Stimulated activated naive CD8-positive, alpha-beta T cell treated with anti-CD3 and anti-CD28 coated beads, Interleukin-15, Interleukin-2, amounts not matched to agents 100 ng/mL and 50 ng/mL, for 24 hours (primary cell): ENCODE data around the gene RHOT1.
"Not testable (repeated sequence)": the region's sequence is repeated elsewhere in the genome, so short reads cannot be mapped to it uniquely, and the experiment has no call there.

Experiments used
- H3K27ac Mint-ChIP-seq: one replicate; pipeline ENCODE4 v1.8.0; 2021; ENCODE audit warnings: mild to moderate bottlenecking, mixed read lengths
- H3K27me3 Mint-ChIP-seq: one replicate; pipeline ENCODE4 v1.8.0; 2021; ENCODE audit warnings: mixed read lengths
- H3K36me3 Mint-ChIP-seq: one replicate; pipeline ENCODE4 v1.8.0; 2021; ENCODE audit warnings: low read depth, mixed read lengths
- H3K4me1 Mint-ChIP-seq: one replicate; pipeline ENCODE4 v1.8.0; 2021; ENCODE audit warnings: low read depth, mixed read lengths
- H3K4me3 Mint-ChIP-seq: one replicate; pipeline ENCODE4 v1.8.0; 2021; ENCODE audit warnings: mild to moderate bottlenecking, mixed read lengths
- H3K9me3 Mint-ChIP-seq: one replicate; pipeline ENCODE4 v1.8.0; 2021; ENCODE audit warnings: mixed read lengths

The RHOT1 gene

GRCh38 chr17:32259586-32259985 lies 117.3 kb downstream of the RHOT1 start:
- H3K27me3 Mint-ChIP-seq = peaks cover 52% of the 10 kb centered on the region
- no peak overlapping the region for H3K4me3 Mint-ChIP-seq
- H3K9me3 Mint-ChIP-seq = no peaks in the 10 kb centered on the region
- H3K4me1 Mint-ChIP-seq = no peaks in the 10 kb centered on the region
- H3K27ac Mint-ChIP-seq = no peak overlapping the region
- no peaks in the 10 kb centered on the region for H3K36me3 Mint-ChIP-seq

GRCh38 chr17:32261417-32261736 lies 119.1 kb downstream of the RHOT1 start:
- H3K27ac Mint-ChIP-seq = no peak overlapping the region
- peaks cover 4% of the 10 kb centered on the region for H3K4me1 Mint-ChIP-seq
- H3K36me3 Mint-ChIP-seq = no peaks in the 10 kb centered on the region
- H3K9me3 Mint-ChIP-seq = no peaks in the 10 kb centered on the region
- no peak overlapping the region for H3K4me3 Mint-ChIP-seq
- peaks cover 60% of the 10 kb centered on the region for H3K27me3 Mint-ChIP-seq

GRCh38 chr17:32261936-32262510 lies 119.7 kb downstream of the RHOT1 start:
- Mint-ChIP-seq H3K36me3 (no peaks in the 10 kb centered on the region), H3K9me3 (no peaks in the 10 kb centered on the region), H3K27me3 (peaks cover 64% of the 10 kb centered on the region), H3K27ac (no peak overlapping the region), H3K4me3 (no peak overlapping the region), H3K4me1 (peaks cover 8% of the 10 kb centered on the region)

- H3K27me3 Mint-ChIP-seq = peaks cover 76% of the 10 kb centered on the region
- H3K4me1 Mint-ChIP-seq = peaks cover 18% of the 10 kb centered on the region
- not testable (repeated sequence) for H3K36me3 Mint-ChIP-seq, H3K27ac Mint-ChIP-seq, H3K9me3 Mint-ChIP-seq, H3K4me3 Mint-ChIP-seq
These were observed 121.2 kb downstream of the RHOT1 start for GRCh38 chr17:32263515-32263914.

- Mint-ChIP-seq H3K36me3 (no peaks in the 10 kb centered on the region), H3K9me3 (no peaks in the 10 kb centered on the region), H3K4me1 (peaks cover 18% of the 10 kb centered on the region), H3K4me3 (peak overlapping the region; percentile 24), H3K27me3 (peaks cover 80% of the 10 kb centered on the region), H3K27ac (no peak overlapping the region)
These were observed 122.0 kb downstream of the RHOT1 start for GRCh38 chr17:32264140-32264799.

- H3K27ac Mint-ChIP-seq = no peak overlapping the region
- no peaks in the 10 kb centered on the region for H3K9me3 Mint-ChIP-seq
- H3K36me3 Mint-ChIP-seq = no peaks in the 10 kb centered on the region
- H3K27me3 Mint-ChIP-seq = peaks cover 80% of the 10 kb centered on the region
- H3K4me1 Mint-ChIP-seq = peaks cover 18% of the 10 kb centered on the region
- peak overlapping the region; percentile 24 for H3K4me3 Mint-ChIP-seq
These were observed 122.5 kb downstream of the RHOT1 start for GRCh38 chr17:32264823-32265191.

GRCh38 chr17:32265192-32265923 lies 123.1 kb downstream of the RHOT1 start, which contains the start of gene RHBDL3:
TSS of gene RHBDL3 (plus strand) at chr17:32265832. CDS start at chr17:32266190, 358 bp downstream.
- Mint-ChIP-seq H3K27me3 (peaks cover 77% of the 10 kb centered on the region), H3K36me3 (no peaks in the 10 kb centered on the region), H3K9me3 (no peaks in the 10 kb centered on the region), H3K4me1 (peaks cover 18% of the 10 kb centered on the region), H3K27ac (no peak within 1 kb of the TSS), H3K4me3 (peak within 1 kb of the TSS; percentile 67)

GRCh38 chr17:32266051-32266388 lies 123.7 kb downstream of the RHOT1 start:
- Mint-ChIP-seq H3K27ac (no peak overlapping the region), H3K9me3 (no peaks in the 10 kb centered on the region), H3K4me1 (peaks cover 18% of the 10 kb centered on the region), H3K4me3 (no peak overlapping the region), H3K27me3 (peaks cover 78% of the 10 kb centered on the region), H3K36me3 (no peaks in the 10 kb centered on the region)

GRCh38 chr17:32266389-32267301 lies 124.3 kb downstream of the RHOT1 start:
- peaks cover 80% of the 10 kb centered on the region for H3K27me3 Mint-ChIP-seq
- H3K9me3 Mint-ChIP-seq = no peaks in the 10 kb centered on the region
- peak overlapping the region; percentile 67 for H3K4me3 Mint-ChIP-seq
- H3K36me3 Mint-ChIP-seq = no peaks in the 10 kb centered on the region
- peaks cover 18% of the 10 kb centered on the region for H3K4me1 Mint-ChIP-seq
- no peak overlapping the region for H3K27ac Mint-ChIP-seq

GRCh38 chr17:32267690-32268205 lies 125.4 kb downstream of the RHOT1 start:
- Mint-ChIP-seq H3K4me3 (peak overlapping the region; percentile 40), H3K36me3 (no peaks in the 10 kb centered on the region), H3K9me3 (no peaks in the 10 kb centered on the region), H3K4me1 (peaks cover 18% of the 10 kb centered on the region), H3K27me3 (peaks cover 80% of the 10 kb centered on the region), H3K27ac (peak overlapping the region; percentile 37)

GRCh38 chr17:32268734-32269288 lies 126.5 kb downstream of the RHOT1 start:
- no peaks in the 10 kb centered on the region for H3K36me3 Mint-ChIP-seq
- no peaks in the 10 kb centered on the region for H3K9me3 Mint-ChIP-seq
- no peak overlapping the region for H3K4me3 Mint-ChIP-seq
- no peak overlapping the region for H3K27ac Mint-ChIP-seq
- peaks cover 18% of the 10 kb centered on the region for H3K4me1 Mint-ChIP-seq
- H3K27me3 Mint-ChIP-seq = peaks cover 71% of the 10 kb centered on the region

- no peaks in the 10 kb centered on the region for H3K36me3 Mint-ChIP-seq
- H3K4me3 Mint-ChIP-seq = no peak overlapping the region
- H3K4me1 Mint-ChIP-seq = peaks cover 18% of the 10 kb centered on the region
- H3K27ac Mint-ChIP-seq = no peak overlapping the region
- H3K9me3 Mint-ChIP-seq = no peaks in the 10 kb centered on the region
- H3K27me3 Mint-ChIP-seq = peaks cover 66% of the 10 kb centered on the region
These were observed 127.1 kb downstream of the RHOT1 start for GRCh38 chr17:32269377-32269776.

- Mint-ChIP-seq H3K9me3 (no peaks in the 10 kb centered on the region), H3K4me3 (no peak overlapping the region), H3K27ac (no peak overlapping the region), H3K36me3 (no peaks in the 10 kb centered on the region), H3K27me3 (peaks cover 52% of the 10 kb centered on the region), H3K4me1 (peaks cover 11% of the 10 kb centered on the region)
These were observed 129.5 kb downstream of the RHOT1 start for GRCh38 chr17:32271844-32272243.

- H3K9me3 Mint-ChIP-seq = no peaks in the 10 kb centered on the region
- H3K4me1 Mint-ChIP-seq = no peaks in the 10 kb centered on the region
- H3K27me3 Mint-ChIP-seq = peaks cover 31% of the 10 kb centered on the region
- no peak overlapping the region for H3K27ac Mint-ChIP-seq
- no peaks in the 10 kb centered on the region for H3K36me3 Mint-ChIP-seq
- H3K4me3 Mint-ChIP-seq = no peak overlapping the region
These were observed 131.8 kb downstream of the RHOT1 start for GRCh38 chr17:32274101-32274500.
